PC-9 (cell line): Measurements from ENCODE around the gene THADA. TPM values are rescaled to one million over a fixed set of nuclear protein-coding genes. Genes with fewer than 3 reads are reported as not detected.

ENCODE experiments used
- BruUV-seq: library from RNA; stranded (reverse); fragments of 400-500 nt; replicated peaks from 2 replicates; lab custom pipeline; 2021; lab: Mats Ljungman, UMichigan
- CTCF ChIA-PET: fragments of 300-600 bp; sonication (Branson Sonifier 250); formaldehyde crosslinking; loops from one replicate; lab custom pipeline; 2022; ENCODE audit warnings: antibody characterized with exemption; lab: Charles Lee
- POLR2A ChIA-PET: fragments of 300-600 bp; sonication (Branson Sonifier 250); formaldehyde crosslinking; loops from one replicate; lab custom pipeline; 2022; ENCODE audit warnings: antibody characterized with exemption; ENCODE audit not compliant: unreplicated experiment; lab: Charles Lee
- DNase-seq, 2 experiments: peaks; one replicate each; pipeline versions ENCODE4 v3.0.0 to v3.0.0-alpha.2; 2015 to 2022; ENCODE audit warnings: mixed read lengths in 1 of 2
- H2AFZ ChIP-seq: fragments of 200-600 bp; sonication (generic); 2 replicates; pipeline ENCODE4 v1.8.1; 2017; ENCODE audit warnings: antibody characterized with exemption
- H3F3A ChIP-seq: fragments of 200-600 bp; sonication (generic); 2 replicates; pipeline ENCODE4 v1.8.1; 2017; ENCODE audit warnings: antibody characterized with exemption, mild to moderate bottlenecking, low read depth; ENCODE audit not compliant: insufficient read depth
- H3K27ac ChIP-seq: fragments of 200-600 bp; sonication (generic); 2 replicates; pipeline ENCODE4 v1.6.1; 2016; ENCODE audit warnings: mixed run types
- H3K27me3 ChIP-seq: fragments of 200-600 bp; sonication (generic); 2 replicates; pipeline ENCODE4 v1.6.1; 2016; ENCODE audit warnings: low read depth, mixed run types; ENCODE audit not compliant: insufficient read depth
- H3K36me3 ChIP-seq: fragments of 200-600 bp; sonication (generic); 2 replicates; pipeline ENCODE4 v1.6.1; 2016; ENCODE audit warnings: low read depth, mixed run types
- H3K4me1 ChIP-seq: fragments of 200-600 bp; sonication (generic); replicated peaks from 2 replicates; pipeline ENCODE4 v1.6.1; 2016; ENCODE audit warnings: mixed run types; ENCODE audit not compliant: insufficient read depth
- H3K4me2 ChIP-seq: fragments of 200-600 bp; sonication (generic); 2 replicates; pipeline ENCODE4 v1.6.1; 2017; ENCODE audit warnings: mixed run types
- H3K4me3 ChIP-seq: fragments of 200-600 bp; sonication (generic); 2 replicates; pipeline ENCODE4 v1.6.1; 2016; ENCODE audit warnings: mixed run types
- H3K79me2 ChIP-seq: fragments of 200-600 bp; sonication (generic); 2 replicates; pipeline ENCODE4 v1.6.1; 2017; ENCODE audit warnings: low read depth, mixed run types
- H3K9me2 ChIP-seq: fragments of 200-600 bp; sonication (generic); 2 replicates; pipeline ENCODE4 v1.8.1; 2017; ENCODE audit warnings: mild to moderate bottlenecking; ENCODE audit not compliant: insufficient read depth
- H3K9me3 ChIP-seq: fragments of 200-600 bp; sonication (generic); 2 replicates; pipeline ENCODE4 v1.8.1; 2016; ENCODE audit warnings: low read depth; ENCODE audit not compliant: insufficient read depth
- H4K20me1 ChIP-seq: fragments of 200-600 bp; sonication (generic); 2 replicates; pipeline ENCODE4 v1.8.1; 2017; ENCODE audit not compliant: insufficient read depth
- CTCF ChIP-seq: fragments of 200-600 bp; sonication (generic); conservative IDR thresholded peaks from 2 replicates; pipeline ENCODE4 v1.6.1; 2017; ENCODE audit warnings: mixed run types, antibody characterized with exemption, mild to moderate bottlenecking, moderate library complexity
- EZH2 ChIP-seq: fragments of 200-600 bp; sonication (generic); IDR thresholded peaks from 2 replicates; pipeline ENCODE4 v1.8.0; 2017; ENCODE audit warnings: antibody characterized with exemption, low read depth
- intact Hi-C: fragments of 100-400 bp; cut with micrococcal nuclease; formaldehyde crosslinking; loops from one replicate; pipeline ENCODE4 v1.10.0; 2022; ENCODE audit not compliant: unreplicated experiment
- total RNA-seq: library from RNA; stranded (reverse); gene quantifications from 2 replicates; pipeline ENCODE4 v1.2.3, GENCODE V29; 2021

Gene THADA
- total RNA-seq, 1 experiment from 2014 or later: 28.1 TPM

DNA sequence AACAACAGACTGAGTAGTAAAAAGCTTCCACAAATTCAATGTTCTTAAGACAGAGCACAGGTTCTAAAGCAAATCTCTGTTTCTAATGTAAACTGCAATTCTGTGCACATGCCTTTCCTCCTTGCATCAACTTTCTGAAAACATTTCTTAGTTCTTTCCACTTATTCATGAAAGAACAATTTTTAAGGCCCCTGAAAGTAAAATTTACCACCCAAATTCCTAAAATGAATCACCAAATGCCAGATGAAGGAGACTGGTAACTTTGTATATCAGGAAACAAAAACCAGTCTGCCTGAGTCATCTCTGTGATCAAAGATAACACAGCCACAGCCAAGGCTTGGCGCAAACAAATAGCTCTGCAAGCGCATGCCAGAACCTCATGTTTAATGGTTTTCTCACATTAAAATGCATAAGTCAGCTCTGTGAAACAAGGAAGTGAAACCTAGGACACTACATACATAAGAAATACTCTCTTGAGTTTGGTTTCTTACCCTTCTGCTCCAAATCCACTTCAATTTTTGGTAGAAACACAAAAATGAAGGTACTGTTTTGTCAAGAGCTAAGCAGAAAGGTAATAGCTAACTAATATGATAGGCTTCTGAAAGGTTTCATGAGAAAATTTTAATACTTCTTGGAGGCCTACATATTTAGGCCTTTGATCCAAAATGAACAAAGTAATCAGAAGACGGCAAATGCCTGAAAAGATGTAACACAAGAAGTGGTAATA lies 169.4 kb downstream of the THADA start:
- Histone ChIP-seq H4K20me1 (no peaks in the 10 kb centered on the region), H2AFZ (no peak overlapping the region), H3F3A (peaks cover 49% of the 10 kb centered on the region), H3K4me1 (peaks cover 78% of the 10 kb centered on the region), H3K4me2 (peak overlapping the region; percentile 60), H3K9me2 (no peaks in the 10 kb centered on the region), H3K27ac (peak overlapping the region; percentile 100), H3K79me2 (peaks cover 9% of the 10 kb centered on the region; the same call in 1 of the 2 replicates), H3K27me3 (no peaks in the 10 kb centered on the region), H3K36me3 (peaks cover 18% of the 10 kb centered on the region; the same call in 1 of the 2 replicates), H3K4me3 (peak overlapping the region; percentile 0; the same call in 1 of the 2 replicates), H3K9me3 (no peaks in the 10 kb centered on the region; the same call in 1 of the 2 replicates)
- ChIA-PET POLR2A (interaction anchor here (0.6 to 0.7 kb wide), 4 partner anchors 36 to 476 kb away, joined by 3 to 13 read pairs (median 3); no protein-coding TSS in a partner anchor), CTCF (interaction anchor here (1.8 kb wide), 1 partner anchor 197 kb away, joined by 6 read pairs; no protein-coding TSS in a partner anchor)
- DNase-seq: peak; percentile 83 to 100
- intact Hi-C loops: loop anchor here (1.0 kb wide), 6 partner anchors 30 to 388 kb away; no protein-coding TSS in a partner anchor
- no peak for TF ChIP-seq CTCF
- TF ChIP-seq EZH2: no peak
- no TSS peak for BruUV-seq

- Histone ChIP-seq H4K20me1 (no peaks in the 10 kb centered on the region), H3K4me1 (peaks cover 81% of the 10 kb centered on the region), H3K9me3 (no peaks in the 10 kb centered on the region; the same call in 1 of the 2 replicates), H3K27me3 (no peaks in the 10 kb centered on the region), H3K79me2 (peaks cover 9% of the 10 kb centered on the region; the same call in 1 of the 2 replicates), H3K4me3 (peak overlapping the region; percentile 0; the same call in 1 of the 2 replicates), H3F3A (peaks cover 43% of the 10 kb centered on the region), H3K4me2 (peak overlapping the region; percentile 57), H2AFZ (no peak overlapping the region), H3K27ac (peak overlapping the region; percentile 100), H3K9me2 (no peaks in the 10 kb centered on the region), H3K36me3 (peaks cover 18% of the 10 kb centered on the region; the same call in 1 of the 2 replicates)
- ChIA-PET CTCF (interaction anchor here (1.8 kb wide), 1 partner anchor 197 kb away, joined by 6 read pairs; no protein-coding TSS in a partner anchor), POLR2A (no interaction called here)
- TSS peak; percentile 41 for BruUV-seq
- TF ChIP-seq CTCF (no peak), EZH2 (no peak)
- intact Hi-C loops: loop anchor here (1.0 kb wide), 6 partner anchors 31 to 387 kb away; no protein-coding TSS in a partner anchor
- DNase-seq: no peak
Measured at GRCh38 chr2:43425659-43426058, 170.2 kb downstream of the THADA start.
